Measurements from ENCODE around the gene DUOX1.

DUOX1 gene

DNA sequence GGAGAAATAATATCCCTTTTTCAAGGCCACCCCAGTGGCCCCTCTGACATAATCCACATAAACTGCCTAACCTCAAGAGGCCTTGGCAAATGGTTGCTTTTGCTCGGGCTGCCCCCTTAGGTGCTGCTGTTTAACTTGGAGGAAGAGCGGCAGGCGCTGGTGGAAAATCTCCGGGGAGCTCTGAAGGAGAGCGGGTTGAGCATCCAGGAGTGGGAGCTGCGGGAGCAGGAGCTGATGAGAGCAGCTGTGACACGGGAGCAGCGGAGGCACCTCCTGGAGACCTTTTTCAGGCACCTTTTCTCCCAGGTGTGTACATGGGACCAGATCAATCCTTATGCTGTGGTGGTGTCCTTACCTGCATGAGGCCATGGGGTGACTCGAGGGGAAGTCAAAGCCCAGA is 15.0 kb downstream of the DUOX1 start:
- no peak for DNase-seq

GRCh38 chr15:45146405-45146804 is 16.6 kb downstream of the DUOX1 start:
- DNase-seq = no peak

DNA sequence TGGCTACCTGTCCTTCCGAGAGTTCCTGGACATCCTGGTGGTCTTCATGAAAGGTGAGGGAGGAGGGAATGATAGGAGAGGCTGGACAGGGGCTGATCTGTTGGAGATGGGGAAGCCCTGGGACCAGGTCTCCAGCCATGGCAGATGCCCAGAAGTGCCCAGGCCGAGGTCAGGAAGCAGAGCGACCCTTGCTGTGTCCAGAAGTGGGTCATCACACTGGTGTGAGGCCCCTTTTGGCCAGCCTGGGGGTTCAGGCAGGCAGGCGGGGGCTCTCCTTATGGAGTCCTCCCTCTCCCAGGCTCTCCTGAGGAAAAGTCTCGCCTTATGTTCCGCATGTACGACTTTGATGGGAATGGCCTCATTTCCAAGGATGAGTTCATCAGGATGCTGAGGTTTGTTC is 17.8 kb downstream of the DUOX1 start:
- no peak for DNase-seq

GRCh38 chr15:45148076-45149059 is 18.6 kb downstream of the DUOX1 start:
- no peak for DNase-seq

DNA sequence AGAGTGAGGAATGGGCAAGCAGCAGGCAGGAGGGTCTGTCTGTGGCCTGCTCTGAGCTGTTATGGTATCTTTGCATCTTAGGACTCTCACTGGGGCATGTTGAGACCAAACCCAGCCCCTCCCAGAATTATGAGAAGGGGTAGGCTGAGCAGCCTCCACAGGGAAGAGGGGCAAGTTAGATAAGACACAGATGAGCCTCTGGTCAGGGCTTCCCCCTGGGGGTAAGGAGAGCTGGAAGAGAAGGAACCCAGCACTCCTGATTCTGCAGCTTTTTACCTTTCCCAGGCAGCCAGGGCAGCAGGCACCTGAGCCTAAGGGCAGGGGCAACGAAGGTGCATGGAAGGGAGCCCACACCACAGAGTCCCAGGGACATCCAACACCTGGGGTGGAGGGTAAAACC is 19.3 kb downstream of the DUOX1 start:
- DNase-seq = no peak

GRCh38 chr15:45150481-45150880 is 20.7 kb downstream of the DUOX1 start:
- DNase-seq = no peak

- DNase-seq = no peak
These were observed 21.2 kb downstream of the DUOX1 start for GRCh38 chr15:45150997-45151396.

- no peak for DNase-seq
These were observed 22.4 kb downstream of the DUOX1 start for GRCh38 chr15:45151998-45152828.

- no peak for DNase-seq
These were observed 25.9 kb downstream of the DUOX1 start for GRCh38 chr15:45155739-45156138.

GRCh38 chr15:45156744-45157455 is 27.1 kb downstream of the DUOX1 start:
- DNase-seq = no peak

- no peak for DNase-seq
These were observed 28.2 kb downstream of the DUOX1 start for GRCh38 chr15:45157974-45158373.

GRCh38 chr15:45161666-45162065 is 31.9 kb downstream of the DUOX1 start:
- DNase-seq = no peak

DNA sequence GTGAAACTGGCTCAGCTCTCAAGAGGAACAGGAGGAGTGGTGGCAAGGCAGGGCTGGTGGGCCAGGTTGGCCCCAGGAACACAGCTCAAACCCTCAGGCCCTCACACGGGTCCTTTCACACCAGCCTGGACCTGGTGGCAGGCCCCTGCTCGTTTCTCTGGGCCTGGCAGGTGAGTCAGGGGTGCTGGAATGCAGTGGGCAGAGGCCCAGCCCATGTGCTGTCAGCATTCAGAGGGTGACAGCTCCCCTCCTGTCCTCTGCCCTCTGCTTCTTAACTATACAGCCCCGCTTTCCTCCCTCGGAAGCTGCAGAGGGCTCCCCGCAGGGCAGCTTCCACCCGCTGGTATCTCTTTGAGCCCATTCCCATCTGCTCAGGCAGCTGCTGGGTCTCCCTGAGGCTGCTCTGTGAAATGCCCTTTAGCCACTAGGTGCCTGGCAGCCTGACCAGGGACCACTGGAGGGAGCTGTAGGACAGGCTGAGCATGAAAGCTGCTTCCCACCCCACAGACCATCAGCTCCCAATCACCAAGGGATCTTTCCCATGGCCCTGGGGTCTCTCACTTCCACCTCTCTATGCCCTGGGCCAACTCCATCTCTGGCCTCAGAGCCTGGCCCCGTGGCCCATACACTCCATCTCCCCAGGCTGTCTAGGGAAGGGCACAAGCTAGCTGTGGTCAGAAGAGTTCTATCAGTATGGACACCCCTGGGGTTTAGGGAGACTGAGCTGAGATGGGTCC is 33.1 kb downstream of the DUOX1 start:
- no peak for DNase-seq

- DNase-seq = no peak
These were observed 33.7 kb downstream of the DUOX1 start for GRCh38 chr15:45163508-45163856.

- DNase-seq = no peak
These were observed 35.1 kb downstream of the DUOX1 start for GRCh38 chr15:45164914-45165313.

DNA sequence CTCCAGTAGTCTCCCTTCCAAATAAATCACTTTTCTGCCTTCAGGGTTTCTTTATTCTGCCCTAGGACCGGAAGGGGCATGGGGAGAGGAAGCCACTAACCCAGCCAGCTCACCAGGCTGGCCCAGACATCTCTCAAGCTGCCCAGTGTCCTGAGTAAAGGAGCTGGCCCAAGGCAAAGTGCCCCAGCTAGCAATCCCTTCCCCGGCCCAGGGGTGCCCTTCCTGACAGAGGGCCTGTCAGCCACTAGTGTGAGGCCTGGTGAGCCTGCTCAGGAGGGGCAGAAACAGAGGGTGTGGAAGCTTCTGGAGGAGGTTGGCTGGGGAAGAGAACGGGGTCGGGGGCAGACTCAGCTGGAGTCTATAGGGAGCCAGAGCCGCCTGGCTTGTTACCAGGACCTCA is 35.7 kb downstream of the DUOX1 start:
- DNase-seq = no peak

DNA sequence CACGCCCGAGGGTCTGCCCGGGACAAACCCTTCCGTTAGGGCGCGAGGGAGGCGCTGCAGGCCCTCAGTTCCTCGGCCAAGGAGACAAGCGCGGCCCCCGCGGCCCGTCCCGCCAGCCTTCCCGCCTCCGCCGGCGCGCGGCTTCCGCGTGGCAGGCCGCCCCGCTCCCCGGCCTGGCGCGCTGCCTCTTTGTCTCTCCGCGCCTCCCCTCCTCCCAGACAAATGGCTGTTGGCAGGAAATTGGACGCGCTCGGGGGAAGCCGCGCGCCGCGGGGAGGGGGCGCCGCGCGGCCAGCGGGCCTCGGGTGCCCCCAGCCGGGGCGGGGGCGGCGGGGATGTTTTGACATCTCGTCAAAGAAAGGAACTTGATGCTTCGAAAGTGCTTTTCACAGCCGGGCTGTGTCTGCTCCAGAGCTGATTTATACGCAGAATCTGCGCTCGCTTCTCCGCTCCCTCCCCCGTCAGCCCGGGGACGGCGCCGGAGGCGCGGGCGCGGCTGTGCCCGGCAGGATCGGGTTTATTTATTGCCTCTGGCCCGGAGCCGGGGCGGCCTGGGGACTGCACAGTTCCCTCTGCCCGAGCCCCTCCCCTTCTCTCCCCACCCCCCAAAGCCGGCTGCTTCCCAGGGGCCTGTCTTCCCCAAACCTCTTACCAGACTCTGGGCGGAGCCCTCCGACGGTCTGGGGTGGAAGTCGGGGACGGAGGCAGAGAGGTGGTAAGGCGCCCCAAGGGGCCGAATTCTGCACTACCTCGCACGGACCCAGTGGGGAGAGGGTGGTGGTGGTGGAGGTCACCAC is 37.2 kb downstream of the DUOX1 start:
- peak; percentile 16 for DNase-seq

GRCh38 chr15:45167631-45168205 is 37.9 kb downstream of the DUOX1 start:
- no peak for DNase-seq

DNA sequence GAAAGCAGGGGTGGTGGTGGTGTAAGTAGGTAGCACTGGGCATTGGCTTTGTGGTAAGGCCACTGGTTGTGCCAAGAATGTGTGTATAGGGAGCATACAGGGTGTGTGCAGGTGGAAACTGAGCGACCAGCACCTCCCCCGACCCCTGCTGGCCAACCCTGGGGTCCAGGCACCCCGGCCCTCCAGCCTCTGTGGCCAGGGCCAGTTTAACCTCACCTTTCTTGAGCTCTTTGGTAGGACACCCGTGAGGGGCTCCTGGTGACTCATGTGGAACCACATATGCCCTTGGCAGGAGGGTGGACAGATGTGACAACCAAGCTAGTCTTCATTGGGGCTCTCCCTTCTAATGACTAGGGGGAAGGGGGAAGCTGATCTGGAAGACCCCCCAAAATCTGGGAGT is 38.5 kb downstream of the DUOX1 start:
- no peak for DNase-seq

- no peak for DNase-seq
These were observed 39.2 kb downstream of the DUOX1 start for GRCh38 chr15:45168751-45169551.
